HPDE6-E6E7 (cell line): Measurements from ENCODE around the gene CIP2A.

Experiments used
- DNase-seq: peaks from one replicate; pipeline ENCODE4 v3.0.0; 2011; ENCODE audit warnings: missing footprints; ENCODE audit errors: extremely low spot score

The CIP2A gene

DNA sequence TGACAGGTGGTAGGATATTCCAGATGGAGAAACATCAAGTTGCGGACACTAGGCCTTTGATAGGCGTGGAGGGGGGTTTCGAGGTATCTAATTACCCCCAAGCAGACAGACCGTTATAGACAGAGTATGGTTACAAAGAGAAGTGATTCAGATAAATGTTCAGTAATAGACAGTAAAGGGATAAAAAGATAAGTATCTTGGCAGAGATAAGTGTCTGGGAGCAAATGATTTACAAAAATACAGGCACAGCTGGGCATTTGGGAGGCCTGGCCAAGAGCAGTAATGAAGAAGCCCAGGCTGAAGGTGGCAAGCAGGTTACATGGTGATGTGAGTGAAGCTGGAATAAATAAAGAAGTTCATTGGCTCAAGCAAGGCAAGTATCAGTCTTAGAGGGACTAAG is 78.2 kb downstream of the CIP2A start:
- DNase-seq = no peak

DNA sequence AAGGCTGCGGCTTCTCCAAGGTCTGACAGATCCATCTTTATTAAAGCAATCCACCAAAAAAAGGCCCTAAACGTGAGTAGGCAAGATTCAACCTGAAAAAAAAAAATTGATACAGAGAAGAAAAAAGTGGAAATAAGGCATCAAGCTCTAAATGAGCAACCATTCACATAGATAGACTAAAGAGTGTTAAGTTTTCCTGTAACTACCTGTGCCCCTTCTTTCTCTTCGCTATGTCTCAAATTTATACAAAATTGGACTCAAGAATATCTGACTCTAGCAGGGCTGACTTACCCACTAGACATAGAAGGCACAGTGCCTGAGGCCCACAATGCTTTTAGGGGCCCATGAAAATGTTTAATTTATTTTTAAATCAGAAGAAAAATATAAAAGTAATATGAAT is 78.7 kb downstream of the CIP2A start, which contains the start of gene MYH15:
Gene MYH15 (minus strand): TSS at position 101 of the 400 bp plus-strand sequence. CDS start 66 bp downstream, at position 35.
- no peak for DNase-seq

DNA sequence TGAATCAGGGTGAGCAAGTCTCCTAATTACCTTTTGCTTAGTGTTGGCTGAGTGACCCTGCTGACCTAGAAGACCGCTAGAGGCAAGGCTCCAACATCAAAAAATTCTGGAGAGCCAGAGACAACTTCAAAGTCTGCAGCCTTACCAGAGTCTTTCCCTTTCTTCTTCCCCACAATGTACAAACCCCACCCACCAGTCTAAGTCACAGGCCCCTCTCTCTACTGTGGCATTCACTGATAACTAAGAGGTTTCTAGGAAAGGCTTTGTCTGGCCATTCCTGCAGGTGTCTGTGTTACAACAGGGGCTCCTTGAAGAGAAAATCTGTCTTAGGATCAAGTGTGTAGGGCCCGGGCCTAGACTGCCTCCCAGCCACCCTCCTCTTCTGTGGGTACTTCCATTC is 79.4 kb downstream of the CIP2A start:
- no peak for DNase-seq

DNA sequence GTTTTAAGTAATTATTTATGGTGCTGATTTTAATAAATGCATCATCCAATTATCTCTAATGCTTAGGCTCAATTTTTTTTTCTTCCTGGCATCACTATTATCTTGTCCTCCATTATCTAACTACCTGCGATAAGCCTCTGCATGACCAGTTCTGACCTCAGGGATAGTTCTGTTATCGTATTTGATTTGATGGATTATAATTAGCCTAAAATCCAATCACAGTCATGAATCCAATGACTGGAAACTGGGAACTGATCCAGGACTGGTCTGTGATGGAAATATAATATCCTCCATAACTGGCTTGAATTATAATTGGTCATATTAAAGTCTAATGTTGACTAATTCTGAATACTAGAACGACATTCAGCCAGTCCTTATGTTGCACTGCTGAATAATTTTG is 80.0 kb downstream of the CIP2A start:
- no peak for DNase-seq

DNA sequence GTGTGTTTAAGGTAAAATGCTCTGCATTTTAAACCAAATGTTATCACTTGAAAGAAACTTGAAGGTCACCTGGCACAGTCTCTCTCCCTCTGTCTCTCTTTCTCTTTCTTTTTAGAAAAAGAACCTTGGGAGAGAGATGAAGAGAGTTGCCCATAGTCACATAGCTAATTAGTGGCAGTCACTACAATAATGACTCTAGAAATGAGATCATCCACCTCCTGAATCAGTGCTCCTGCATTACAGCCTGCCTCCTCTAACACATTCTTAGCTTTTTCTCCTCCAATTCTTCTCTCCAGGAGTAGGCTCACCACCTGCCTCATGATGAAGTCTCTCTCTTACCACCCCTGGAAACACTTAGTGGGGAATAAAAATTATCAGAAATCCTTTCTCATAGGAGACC is 81.3 kb downstream of the CIP2A start:
- no peak for DNase-seq

DNA sequence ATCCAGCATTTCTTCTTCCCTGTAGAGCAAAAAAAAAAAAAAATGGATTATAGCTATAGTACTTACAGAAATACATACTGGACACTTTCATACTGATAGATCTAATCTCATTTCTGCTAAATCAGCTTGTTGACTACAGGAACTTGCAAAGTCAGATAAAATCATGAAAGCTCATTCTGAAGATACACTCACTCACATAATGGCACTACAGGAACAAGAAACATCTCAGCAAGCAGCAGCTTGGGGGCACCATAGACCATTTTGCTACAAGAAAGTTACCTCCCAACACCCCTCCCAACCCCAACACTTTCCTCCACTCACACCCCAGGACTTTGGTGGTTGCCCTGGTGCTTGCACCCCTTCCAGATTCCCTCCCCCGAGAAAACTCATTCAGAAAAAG is 83.4 kb downstream of the CIP2A start:
- DNase-seq = no peak

DNA sequence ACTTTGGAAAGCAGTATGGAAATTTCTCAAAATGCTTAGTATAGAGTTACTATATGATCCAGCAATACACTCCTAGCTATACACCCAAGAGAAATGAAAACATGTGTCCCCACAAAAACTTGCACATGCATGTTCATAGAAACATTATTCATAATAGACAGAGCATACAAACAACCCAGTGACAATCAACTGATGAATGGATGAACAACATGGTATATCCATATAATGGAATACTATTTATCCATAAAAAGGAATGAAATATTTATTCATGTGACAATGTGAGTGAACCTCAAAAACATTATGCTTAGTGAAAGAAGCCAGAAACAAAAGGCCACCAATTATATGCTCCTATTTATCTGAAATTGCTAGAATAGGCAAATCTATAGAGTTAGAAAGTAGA is 85.5 kb downstream of the CIP2A start:
- DNase-seq = no peak

DNA sequence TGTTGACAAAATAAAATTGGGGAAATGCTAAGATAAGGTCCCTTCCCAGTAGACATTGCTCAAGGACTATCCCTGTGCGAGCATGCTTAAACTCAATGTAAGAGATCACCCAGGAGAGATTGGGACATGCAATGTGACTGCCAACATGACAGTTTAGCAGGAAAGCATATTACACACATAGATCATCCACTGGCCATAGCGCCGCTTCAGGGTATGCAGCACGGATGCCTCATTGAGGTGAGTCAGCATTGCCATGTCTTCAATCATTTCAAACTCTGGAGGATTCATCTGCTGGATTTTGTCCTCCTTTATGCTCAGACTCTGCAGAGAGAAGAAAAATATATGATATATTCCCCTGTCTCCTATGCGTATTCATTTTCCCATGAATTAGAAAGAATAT is 87.7 kb downstream of the CIP2A start:
- DNase-seq = no peak

DNA sequence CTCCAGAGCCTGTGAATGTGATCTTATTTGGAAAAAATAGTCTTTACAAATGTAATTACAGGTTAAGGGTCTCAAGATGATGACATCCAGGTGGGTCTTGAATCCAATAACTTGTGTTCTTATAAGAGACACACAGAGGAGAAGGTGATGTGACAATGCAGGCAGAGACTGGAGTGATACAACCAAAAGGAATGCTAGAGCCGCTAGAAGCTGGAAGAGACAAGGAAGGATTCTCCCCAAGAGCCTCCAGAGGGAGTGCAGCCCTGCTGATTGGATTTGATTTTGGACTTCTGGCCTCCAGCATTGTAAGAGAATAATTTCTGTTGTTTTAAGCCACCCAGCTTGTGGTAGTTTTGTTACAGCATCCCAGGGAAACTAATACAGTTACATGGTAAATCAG is 88.5 kb downstream of the CIP2A start:
- DNase-seq = no peak
